T47D (cell line): Measurements from ENCODE around the gene ZBTB7A.
A peak's percentile ranks its signal among the peaks of the same experiment; 100 is the strongest.

Source experiments
- DNase-seq, 2 experiments: peaks; one replicate each; pipeline versions ENCODE4 v3.0.0 to v3.0.0-alpha.2; 2011 to 2012; ENCODE audit warnings: low read depth in 1 of 2, low spot score in 1 of 2
- JUND ChIP-seq: IDR thresholded peaks from 2 replicates; pipeline ENCODE4 v1.6.1; 2012; ENCODE audit warnings: low read depth
- in situ Hi-C: cut with HindIII; loops from 2 replicates; pipeline ENCODE4 v1.10.0; 2016; ENCODE audit warnings: low sequenced_read_pairs, low pct_unique_long_range_greater_than_20kb

The ZBTB7A gene

GRCh38 chr19:4089400-4089908, 22.8 kb upstream of the ZBTB7A start:
- no peak for DNase-seq
- no peak for TF ChIP-seq JUND
- in situ Hi-C loops: no loop called here

GRCh38 chr19:4088975-4089374, 22.3 kb upstream of the ZBTB7A start:
- TF ChIP-seq JUND: no peak
- no peak for DNase-seq
- in situ Hi-C loops: no loop called here

GRCh38 chr19:4087787-4088679, 21.3 kb upstream of the ZBTB7A start:
- DNase-seq: no peak
- in situ Hi-C loops: no loop called here
- TF ChIP-seq JUND: no peak

GRCh38 chr19:4086411-4086867, 19.7 kb upstream of the ZBTB7A start:
- DNase-seq: peak in 1 of 2 experiments; percentile 78
- no peak for TF ChIP-seq JUND
- in situ Hi-C loops: no loop called here

- no peak for DNase-seq
- in situ Hi-C loops: no loop called here
- no peak for TF ChIP-seq JUND
These were observed 17.8 kb upstream of the ZBTB7A start for GRCh38 chr19:4084547-4084877.

GRCh38 chr19:4083677-4084546, 17.2 kb upstream of the ZBTB7A start:
- peak in 1 of 2 experiments; percentile 92 for DNase-seq
- no peak for TF ChIP-seq JUND
- in situ Hi-C loops: no loop called here

GRCh38 chr19:4082172-4082571, 15.5 kb upstream of the ZBTB7A start:
- no peak for DNase-seq
- TF ChIP-seq JUND: no peak
- in situ Hi-C loops: no loop called here

- DNase-seq: peak in 1 of 2 experiments; percentile 84
- in situ Hi-C loops: no loop called here
- no peak for TF ChIP-seq JUND
These were observed 14.9 kb upstream of the ZBTB7A start for GRCh38 chr19:4081441-4082129.

- in situ Hi-C loops: no loop called here
These were observed 13.8 kb upstream of the ZBTB7A start for GRCh38 chr19:4080473-4080872.

GRCh38 chr19:4077800-4078684, 11.3 kb upstream of the ZBTB7A start:
- in situ Hi-C loops: no loop called here
- TF ChIP-seq JUND: no peak
- no peak for DNase-seq

More at GRCh38 chr19:4080473-4080872, 13.8 kb upstream of the ZBTB7A start:
- DNase-seq: no peak
- no peak for TF ChIP-seq JUND

- in situ Hi-C loops: no loop called here
- no peak for TF ChIP-seq JUND
- DNase-seq: no peak
These were observed 10.3 kb upstream of the ZBTB7A start for GRCh38 chr19:4077007-4077374.

- TF ChIP-seq JUND: no peak
- DNase-seq: no peak
- in situ Hi-C loops: no loop called here
These were observed 8.7 kb upstream of the ZBTB7A start for GRCh38 chr19:4075373-4075772.
